GM19463 (cell line): ENCODE measurements around the gene ZFHX3.
"Not testable (repeated sequence)": the region's sequence is repeated elsewhere in the genome, so short reads cannot be mapped to it uniquely, and the experiment has no call there.

Experiments used
- ATAC-seq: cut with Tn5 transposase; IDR thresholded peaks from one replicate; pipeline ENCODE4 v1.9.1; 2021; ENCODE audit warnings: mild to moderate bottlenecking, moderate library complexity; ENCODE audit not compliant: unreplicated experiment

Gene ZFHX3, protein sequence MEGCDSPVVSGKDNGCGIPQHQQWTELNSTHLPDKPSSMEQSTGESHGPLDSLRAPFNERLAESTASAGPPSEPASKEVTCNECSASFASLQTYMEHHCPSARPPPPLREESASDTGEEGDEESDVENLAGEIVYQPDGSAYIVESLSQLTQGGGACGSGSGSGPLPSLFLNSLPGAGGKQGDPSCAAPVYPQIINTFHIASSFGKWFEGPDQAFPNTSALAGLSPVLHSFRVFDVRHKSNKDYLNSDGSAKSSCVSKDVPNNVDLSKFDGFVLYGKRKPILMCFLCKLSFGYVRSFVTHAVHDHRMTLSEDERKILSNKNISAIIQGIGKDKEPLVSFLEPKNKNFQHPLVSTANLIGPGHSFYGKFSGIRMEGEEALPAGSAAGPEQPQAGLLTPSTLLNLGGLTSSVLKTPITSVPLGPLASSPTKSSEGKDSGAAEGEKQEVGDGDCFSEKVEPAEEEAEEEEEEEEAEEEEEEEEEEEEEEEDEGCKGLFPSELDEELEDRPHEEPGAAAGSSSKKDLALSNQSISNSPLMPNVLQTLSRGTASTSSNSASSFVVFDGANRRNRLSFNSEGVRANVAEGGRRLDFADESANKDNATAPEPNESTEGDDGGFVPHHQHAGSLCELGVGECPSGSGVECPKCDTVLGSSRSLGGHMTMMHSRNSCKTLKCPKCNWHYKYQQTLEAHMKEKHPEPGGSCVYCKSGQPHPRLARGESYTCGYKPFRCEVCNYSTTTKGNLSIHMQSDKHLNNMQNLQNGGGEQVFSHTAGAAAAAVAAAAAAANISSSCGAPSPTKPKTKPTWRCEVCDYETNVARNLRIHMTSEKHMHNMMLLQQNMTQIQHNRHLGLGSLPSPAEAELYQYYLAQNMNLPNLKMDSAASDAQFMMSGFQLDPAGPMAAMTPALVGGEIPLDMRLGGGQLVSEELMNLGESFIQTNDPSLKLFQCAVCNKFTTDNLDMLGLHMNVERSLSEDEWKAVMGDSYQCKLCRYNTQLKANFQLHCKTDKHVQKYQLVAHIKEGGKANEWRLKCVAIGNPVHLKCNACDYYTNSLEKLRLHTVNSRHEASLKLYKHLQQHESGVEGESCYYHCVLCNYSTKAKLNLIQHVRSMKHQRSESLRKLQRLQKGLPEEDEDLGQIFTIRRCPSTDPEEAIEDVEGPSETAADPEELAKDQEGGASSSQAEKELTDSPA (N-terminal part only)

DNA sequence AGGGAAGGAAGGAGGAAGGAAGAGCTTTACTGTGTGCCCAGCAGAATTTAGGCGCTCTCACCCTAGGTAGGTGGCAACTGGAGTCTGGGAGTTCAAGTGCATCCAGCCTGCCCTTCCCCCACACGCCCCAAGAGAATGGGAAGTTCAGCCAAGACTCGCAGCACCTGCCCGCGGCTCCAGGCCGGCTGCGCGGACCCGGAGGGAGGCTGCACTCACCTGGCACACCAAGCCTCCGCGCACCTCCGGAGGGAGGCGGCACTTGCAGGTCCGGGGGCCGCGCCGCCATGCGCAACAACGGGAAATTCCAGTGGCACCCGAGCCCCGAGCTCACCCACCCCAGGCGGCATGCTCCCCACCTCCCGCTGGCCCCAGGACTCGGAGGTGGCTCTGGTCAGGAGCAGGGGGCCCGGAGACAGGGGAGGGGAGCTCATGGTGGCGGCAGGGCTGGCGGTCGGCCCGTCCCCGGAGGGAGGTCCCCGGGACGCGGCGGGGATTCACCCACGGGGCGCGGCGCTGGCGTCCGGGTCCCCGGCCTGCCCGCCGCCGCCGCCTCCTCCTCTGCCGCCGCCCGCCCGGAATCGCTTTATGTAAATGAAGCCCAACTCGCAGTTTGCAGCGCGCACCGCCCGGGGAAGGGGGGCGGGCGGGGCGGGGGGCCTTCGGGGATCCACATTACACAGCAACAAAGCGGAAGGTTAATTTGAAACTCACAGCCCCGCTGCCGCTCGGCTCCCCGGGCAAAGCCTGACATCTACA, at the start of gene ZFHX3:
Gene ZFHX3, minus strand, starts transcription at position 593 of the 756 bp plus-strand sequence. CDS start 87,983 bp downstream, outside the sequence.
- peak; percentile 79 for ATAC-seq

DNA sequence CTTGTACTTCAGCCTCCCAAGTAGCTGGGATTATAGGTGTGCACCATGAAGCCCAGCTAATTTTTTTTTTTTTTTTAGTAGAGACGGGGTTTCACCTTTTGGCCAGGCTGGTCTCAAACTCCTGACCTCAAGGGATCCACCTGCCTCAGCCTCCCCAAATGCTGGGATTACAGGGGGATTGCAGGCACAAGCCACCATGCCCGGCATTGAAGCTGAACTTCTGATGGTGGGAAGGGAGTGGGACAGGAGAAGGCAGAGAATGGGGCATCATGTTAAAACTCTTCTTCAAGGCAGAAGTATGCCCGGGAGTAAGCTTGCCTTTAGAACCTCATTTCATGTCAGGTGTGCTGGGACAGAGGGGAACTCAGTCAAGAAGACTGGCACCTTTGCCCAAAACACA, 48.6 kb upstream of the ZFHX3 start:
- ATAC-seq = no peak

DNA sequence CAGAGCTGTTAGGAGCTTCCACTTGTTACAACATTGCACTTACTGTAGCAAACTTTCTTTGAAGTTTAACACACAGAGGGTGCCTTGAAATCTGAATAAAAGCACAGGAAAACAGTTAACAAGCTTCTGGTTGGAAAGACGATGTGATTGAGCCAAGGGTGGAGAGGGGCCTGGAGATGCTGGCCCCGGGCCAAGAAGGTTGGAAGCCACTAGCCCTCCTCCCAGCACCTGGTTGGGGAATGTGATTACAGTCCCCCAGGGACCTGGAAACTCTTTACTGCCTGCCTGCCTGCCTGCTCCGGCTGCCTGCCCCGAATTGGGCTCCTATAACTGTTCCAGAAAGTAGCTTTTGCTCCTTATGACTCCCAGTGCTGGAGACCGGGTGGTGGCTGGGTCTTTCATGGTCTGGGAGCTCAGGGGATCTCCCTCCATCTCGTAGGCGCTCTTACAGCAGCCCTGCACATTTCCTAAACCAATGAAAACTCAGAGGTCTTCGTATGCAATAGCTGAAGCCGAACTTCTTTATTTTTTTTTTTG, 48.0 kb upstream of the ZFHX3 start:
- ATAC-seq = no peak

DNA sequence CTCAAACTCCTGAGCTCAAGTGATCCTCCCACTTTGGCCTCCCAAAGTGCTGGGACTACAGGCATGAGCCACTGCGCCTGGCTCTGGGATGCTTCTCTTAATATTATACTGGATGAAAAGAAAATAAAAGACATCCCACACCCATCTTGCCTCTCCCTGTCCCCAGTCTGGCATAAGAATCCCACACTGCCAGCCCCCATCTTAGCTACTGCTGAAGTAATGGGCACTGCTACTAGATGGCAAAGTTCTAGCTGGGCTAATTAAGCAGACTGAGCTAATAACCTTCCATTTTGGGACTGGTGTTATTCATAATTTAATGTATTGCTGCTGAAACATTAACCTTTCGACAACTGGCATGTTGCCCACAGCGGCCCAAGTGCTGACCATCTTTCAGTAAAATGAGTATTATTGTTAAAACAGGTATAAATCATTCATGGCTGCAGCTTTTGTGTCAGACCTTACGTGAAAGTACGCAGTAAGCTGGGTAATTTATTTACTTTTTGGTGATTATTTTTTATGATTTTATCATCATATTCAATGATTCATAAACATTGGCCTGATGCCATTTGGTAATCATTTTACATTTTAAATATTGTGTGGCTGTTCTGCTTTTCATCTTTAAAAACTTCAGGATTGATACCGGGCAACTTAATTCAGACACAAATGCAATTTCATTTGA, 47.4 kb upstream of the ZFHX3 start:
- no peak for ATAC-seq

DNA sequence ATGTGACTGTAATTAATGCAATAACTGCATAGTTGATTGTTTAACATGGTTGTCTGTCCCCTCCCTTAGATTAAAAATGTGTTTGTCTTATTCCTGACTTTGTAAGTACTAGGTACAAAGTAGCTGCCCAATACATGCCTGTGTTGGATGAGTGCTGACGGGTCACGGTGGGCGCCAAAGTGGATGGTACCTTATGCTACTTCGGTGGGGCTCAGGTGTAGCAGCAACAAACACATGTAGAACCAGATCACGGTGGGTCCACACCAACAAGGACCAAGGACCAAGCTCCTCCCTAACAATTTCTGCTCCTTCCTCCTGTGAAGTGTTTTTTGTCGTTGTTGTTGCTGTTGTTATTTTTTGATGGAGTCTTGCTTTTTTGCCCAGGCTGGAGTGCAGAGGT, 46.4 kb upstream of the ZFHX3 start:
- no peak for ATAC-seq

DNA sequence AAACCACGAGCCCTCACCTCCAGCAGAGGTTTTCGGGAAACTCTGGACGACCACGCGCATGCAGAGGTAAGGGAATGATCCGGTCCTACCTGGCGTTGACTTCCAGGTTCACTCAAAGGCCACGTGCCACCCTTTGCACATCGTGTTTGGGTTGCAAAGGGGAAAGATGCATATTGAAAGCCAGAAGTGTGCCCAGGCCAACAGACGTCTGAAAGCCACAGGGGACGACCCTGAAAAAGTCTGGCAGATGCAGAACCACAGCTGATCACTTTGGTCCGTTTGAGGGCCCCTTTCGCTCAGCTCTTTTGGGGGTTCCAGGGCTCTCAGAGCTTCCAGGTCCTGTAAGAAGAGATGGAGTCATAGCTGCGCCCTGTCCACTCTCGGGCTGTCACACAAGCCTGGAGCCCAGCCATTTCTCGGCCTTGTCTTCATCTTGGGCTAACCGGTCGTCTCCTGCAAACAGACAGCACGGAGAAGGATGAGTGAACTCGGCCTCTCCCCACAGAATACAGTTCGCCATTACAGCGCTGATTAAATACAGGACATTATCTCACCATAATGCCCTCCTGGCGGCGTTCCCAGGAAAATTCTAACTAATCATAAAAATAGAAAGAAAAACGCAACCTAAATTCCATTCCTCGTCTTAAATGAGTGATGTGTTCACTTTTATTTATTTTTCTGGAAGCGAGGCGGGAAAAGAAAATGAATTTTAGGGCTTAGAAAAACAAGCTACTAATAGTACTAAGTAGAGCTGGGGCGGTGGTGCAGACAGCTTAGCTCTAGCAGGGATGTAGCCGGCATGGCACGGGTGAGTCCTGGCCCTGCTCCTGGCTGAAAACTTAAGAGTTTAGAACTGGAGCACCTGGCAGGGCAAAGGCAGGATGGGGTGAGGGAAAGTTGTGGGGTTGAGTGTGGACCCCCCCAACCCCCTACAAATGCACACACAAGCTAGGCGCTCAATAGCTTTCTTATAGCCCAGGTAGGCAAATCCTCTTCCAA, 45.5 kb upstream of the ZFHX3 start:
- no peak for ATAC-seq

DNA sequence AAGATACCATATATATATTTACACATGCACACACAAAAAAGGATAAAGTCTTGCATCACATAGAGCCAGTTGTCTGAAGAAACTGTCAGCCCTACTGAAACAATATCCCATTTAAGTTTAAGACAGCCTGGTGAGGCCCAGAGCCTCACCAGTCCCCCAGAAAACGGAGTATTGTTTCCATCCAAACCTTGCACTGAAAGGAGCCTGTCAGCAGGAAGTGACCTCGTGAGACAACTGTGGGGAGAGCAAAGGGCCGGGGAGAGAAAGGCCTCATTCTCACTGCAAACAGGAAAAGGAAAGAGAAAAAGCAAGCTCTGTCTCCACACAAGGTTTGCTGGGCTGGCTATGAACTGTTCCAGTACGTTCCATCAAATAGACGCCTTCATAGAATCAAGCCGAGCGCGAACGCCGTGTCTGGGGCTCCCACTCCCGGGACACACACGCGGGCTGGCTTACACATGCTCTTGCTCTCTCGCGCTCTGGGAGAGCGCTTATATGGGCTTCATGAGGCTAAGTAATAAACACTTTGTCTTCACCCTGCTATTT, 44.4 kb upstream of the ZFHX3 start:
- no peak for ATAC-seq

DNA sequence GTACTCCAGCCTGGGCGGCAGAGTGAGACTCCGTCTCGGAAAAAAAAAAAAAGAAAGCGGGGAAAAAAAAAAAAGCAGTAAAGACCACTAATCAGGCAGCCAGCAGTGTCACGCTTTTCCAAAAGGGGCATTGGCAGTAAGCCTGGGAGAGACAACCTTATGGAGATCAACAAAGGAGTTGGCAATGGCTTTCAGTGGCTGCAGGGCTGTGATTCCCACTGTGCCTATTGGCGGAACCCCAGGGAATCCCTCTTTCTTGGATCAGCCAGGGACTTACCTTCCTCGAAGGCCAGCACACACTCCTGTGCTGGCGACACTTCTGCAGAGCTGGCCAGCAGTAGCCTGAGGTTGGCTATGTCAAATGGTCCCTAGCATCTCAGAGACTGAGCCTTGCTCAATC, 43.2 kb upstream of the ZFHX3 start:
- no peak for ATAC-seq

DNA sequence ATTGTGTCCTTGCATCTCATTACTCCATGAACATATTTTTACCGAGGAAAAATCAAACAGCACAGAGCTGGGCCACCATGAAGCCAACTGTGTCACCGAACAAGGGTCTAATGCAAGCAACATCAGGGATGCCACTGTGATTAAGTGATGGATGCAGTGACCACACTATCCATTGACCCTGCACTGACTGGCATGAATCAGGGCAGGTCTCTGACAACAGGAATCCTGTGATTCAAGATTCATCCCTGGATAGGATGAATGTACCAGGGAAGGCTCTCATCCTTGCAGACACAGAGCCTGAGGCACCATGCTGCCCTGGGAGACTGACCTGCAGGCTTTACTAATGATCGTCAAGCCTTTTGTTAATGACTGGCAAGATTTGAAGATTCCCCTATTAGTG, 41.5 kb upstream of the ZFHX3 start:
- ATAC-seq = no peak

DNA sequence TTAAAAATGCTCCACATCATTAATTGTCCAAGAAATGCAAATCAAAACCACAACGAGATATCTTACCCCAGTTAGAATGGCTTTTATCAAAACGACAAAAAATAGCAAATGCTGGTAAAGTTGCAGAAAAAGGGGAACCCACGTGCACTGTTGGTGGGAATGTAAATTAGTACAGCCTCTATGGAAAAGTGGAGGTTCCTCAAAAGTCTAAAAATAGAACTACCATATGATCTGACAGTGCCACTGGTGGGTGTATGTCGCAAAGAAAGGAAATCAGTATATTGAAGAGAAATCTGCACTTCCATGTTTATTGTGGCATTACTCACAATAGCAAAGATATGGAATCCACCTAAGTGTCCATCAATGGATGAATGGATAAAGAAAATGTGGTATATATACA, 38.2 kb upstream of the ZFHX3 start:
- no peak for ATAC-seq

DNA sequence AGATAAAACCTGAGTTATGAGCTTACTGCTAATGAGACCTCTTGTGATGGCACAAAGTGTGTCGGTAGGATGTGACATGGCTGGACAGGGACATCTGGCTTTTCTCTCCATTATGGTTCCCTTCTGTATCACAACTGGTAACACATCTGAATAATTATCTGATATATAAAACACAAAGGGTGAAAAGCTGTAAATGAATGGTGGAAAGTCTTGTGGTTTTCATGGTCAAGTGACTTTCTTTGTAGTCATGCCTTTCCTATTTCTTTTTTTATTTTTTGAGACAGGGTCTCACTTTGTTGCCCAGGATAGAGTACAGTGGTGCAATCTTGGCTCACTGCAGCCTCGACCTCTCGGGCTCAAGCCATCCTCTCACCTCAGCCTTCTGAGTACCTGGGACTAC, 35.3 kb upstream of the ZFHX3 start:
- ATAC-seq = no peak

DNA sequence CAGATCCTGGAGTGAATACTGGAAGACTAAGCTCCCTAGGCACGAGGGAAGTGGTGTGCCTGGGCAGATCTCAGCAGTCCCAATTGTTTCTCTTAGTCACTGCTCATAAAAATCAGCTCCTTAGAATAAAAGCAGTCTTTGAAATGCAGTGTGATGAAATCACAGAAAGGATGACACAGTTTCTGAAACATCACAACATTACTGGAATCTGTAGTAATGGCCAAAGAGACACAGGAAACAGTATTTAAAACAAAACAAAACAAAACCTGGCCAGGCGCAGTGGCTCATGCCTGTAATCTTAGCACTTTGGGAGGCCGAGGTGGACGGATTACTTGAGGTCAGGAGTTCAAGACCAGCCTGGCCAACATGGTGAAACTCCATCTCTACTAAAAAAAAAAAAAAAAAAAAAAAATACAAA, 34.7 kb upstream of the ZFHX3 start:
- ATAC-seq = not testable (repeated sequence)

DNA sequence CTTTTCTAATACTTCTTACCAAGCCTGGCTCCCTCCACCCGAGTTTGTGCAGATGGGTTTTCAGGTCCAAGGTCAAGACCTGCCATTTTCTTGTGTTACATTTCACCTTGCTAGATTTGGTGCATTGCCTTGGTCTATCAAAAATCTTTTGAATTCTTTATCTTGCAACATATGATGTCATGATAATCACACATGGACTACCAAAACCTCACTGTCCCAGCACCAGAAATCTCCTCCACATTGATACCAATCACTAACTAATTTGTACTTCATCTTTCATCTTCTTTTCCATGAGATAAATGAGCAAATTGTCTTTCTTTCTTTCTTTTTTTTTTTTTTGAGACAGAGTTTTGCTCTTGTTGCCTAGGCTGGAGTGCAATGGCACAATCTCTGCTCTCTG, 33.0 kb upstream of the ZFHX3 start:
- ATAC-seq = no peak

DNA sequence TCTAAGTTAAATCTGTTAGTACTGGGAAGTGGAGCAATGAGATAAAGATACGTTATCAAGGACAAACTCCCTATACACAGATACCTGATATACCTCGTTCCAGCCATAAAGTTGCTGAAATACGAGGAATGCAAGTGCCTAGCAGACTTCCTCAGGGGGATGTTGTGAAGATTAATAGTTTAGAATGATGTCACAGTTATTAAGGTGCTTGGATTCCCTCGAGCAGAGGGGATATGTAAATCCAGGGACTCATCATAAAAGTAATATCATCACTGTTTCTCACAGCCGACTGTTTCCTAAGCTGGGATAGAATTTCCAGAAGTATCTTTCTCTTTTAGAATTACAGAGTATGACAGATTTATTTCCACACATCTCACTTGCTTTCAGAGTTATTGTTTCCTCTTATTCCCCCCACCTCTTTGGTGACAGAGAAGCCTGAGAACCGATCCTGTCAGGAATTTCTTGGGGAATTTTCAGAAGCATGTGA, 28.4 kb upstream of the ZFHX3 start:
- ATAC-seq = no peak

DNA sequence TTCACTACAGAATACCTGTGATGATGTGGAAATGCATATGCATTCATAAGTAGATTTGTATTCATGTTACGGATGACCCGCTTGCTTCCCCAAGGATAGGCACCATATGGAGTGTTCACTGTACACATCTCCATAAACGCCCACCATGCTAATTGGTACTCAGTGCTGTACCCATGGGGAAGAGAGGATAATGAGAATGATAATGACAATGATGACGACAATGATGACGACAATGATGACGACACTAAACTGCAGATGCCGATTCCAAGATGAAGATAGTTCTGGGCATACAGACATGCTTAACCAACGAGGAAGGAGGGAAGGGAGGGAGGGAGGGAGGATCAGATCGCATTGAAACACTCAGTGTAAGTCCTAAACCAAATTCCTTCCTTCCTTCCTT, 26.5 kb upstream of the ZFHX3 start:
- no peak for ATAC-seq

DNA sequence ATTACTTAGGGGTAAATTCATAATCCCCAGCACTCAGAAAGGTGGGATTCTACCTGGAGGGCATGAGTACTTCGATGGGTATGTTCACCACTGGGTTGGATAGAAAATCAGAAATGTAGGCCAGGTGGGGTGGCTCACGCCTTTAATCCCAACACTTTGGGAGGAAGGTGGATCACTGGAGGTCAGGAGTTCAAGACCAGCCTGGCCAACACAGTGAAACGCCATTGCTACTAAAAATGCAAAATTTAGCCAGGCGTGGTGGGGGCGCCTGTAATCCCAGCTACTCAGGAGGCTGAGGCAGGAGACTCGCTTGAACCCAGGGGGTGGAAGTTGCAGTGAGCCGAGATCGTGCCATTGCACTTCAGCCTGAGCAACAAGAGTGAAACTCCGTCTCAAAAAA, 24.1 kb upstream of the ZFHX3 start:
- ATAC-seq = not testable (repeated sequence)

DNA sequence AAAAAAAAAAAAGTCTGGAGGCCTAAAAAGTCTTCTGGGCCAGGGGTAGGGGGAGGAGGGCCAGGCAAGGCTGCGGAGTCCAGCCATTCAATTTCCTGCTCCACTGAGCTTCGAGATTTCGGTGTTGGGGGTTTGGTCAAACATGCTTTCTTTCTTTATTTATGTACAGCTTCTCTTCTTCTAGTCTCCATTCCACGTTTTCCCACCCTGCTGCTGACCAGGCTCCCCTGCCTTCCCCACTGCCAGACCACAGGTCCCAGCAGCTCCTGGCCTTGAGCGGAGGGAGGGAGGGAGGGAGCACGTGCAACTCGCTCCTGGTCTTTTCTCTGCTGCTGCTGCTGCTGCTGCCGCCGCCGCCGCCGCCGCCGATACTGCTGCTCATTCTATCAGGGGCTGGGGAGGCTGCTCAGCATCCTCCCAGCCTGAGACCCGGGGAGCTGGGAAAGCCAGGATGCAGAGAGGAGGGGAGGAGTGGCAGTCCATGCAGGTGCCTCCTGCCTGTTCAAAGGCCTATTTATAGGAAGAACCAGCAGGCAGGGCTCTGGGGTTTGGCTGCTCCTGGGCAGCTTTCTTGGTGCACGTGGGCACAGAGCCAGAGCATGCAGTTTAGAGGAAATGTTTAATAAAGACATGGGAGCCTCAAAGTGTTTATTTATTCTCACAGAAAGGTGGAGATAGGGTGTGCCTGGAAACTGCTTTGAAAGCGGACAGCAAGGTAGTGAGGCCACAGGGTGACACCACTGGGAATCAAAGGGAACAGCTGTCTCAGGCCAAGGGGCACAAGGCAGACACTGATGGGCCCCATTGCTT, 23.4 kb upstream of the ZFHX3 start:
- no peak for ATAC-seq
